Eye (tissue), 1 donor: Measurements from ENCODE around the gene GAB4.

Experiments
- DNase-seq: peaks from one replicate; pipeline ENCODE4 v3.0.0-alpha.2; 2015

The GAB4 gene

GRCh38 chr22:16987822-16988221 is 20.2 kb downstream of the GAB4 start:
- DNase-seq = no peak

GRCh38 chr22:16975155-16975885 is 32.7 kb downstream of the GAB4 start:
- DNase-seq = no peak

- DNase-seq = no peak
Measured at GRCh38 chr22:16974298-16975084, 33.5 kb downstream of the GAB4 start.

DNA sequence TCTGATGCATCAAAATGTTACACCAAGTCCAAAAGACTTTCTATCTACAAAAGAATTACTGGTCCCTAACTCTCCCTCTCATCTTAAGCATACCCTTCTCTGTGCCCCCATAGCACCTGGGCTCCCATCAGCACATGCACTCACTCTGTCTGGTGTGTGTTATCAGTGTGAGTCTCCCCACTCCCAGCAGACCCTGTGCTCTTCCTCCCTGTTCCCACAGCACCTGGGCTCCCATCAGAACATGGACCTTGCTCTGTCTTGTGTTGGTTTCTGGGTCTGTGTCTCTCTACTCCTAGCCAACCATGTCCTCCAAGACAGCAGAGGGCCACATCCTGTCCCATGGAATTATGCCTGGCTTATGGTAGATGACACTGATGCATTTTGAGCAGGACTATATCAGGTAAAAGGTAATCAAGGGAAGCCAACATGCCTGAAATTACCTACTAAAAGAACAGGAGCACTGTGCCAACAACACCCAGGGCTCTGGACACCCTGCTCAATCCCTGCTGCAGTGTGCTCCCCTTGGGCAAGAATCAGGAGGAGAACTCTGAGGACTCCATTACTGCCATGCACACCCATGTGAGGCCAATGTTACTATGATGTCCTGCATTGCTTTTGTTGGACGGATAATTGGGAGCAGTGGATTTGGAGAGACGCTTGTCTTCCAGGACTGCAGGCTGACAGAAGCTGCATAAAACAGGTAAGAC is 34.3 kb downstream of the GAB4 start:
- DNase-seq = no peak

- DNase-seq = no peak
Measured at GRCh38 chr22:16972311-16972710, 35.7 kb downstream of the GAB4 start.

DNA sequence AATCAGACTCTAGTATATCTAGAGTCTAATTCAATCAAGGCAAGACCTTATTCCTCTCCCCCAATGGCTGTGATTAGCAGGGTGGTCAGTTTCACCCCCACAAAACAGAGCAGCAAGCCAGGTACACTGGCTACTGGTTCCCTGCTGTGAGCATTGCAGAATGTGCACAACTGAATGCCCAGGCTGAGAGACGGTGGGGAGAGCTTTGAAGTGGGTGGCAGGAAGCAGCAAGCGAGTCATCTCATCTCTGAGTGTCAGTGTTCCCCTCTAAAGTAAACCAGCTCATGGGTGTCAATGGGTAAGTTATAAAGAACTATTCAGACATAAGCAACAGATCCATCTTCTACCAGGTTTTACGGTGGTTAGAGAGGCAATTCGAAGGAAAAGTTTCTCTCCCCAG is 37.6 kb downstream of the GAB4 start:
- no peak for DNase-seq

DNA sequence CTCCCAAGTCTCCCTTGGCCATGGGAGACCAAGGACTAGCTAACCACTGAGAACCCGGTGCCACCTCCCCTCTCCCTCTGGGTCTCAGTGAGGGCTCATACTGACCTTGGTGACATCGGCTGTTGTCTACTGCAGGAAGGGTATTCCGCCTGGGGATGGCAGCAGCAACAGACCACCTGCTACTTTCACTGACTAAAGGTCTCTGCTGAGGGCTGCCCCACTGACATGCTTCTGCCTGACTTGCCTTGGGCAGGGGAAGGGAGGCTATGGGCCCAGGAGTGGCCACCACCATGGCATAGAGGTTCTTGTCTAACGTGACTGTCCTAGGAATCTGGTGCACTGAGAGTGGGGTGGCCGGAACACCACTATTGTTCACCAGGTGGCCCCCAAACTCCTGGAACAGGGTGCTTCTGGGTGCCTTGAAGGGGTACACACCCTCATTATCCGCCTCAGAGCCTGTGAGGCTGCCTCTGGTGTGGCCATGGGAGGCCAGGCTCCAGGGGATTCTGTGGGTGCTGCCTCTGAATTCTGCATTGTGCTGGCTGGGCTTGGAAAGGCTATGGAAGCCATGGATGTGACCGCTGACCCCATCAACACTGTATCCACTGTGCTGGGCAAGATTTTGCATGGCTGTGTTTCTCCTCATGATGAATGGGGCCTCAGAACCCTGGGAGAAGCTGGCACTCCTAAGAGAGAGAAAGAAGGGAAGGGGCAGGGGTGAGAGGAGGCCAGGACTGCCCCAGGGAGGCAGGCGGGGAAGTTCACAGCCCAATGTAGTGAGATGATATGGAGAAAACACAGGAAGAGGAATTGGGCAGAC is 38.3 kb downstream of the GAB4 start:
- no peak for DNase-seq

DNA sequence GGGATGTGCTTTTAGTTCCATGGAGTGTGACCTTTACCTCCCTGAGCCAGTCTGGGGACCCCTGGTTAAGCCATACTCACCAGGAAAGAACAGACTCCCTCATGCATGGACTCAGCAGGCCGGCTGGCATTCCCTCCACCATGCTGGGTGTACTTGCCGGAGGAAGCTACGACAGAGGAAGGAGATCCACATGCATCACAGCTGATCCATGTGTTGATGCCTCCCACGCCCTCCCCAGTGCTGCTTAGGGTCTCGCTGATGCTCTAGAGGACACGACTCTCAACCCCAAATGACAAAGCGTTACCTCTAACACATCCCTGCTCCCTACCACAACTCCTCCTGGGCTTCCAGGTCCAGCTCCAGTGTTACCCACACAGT is 39.8 kb downstream of the GAB4 start:
- no peak for DNase-seq

DNA sequence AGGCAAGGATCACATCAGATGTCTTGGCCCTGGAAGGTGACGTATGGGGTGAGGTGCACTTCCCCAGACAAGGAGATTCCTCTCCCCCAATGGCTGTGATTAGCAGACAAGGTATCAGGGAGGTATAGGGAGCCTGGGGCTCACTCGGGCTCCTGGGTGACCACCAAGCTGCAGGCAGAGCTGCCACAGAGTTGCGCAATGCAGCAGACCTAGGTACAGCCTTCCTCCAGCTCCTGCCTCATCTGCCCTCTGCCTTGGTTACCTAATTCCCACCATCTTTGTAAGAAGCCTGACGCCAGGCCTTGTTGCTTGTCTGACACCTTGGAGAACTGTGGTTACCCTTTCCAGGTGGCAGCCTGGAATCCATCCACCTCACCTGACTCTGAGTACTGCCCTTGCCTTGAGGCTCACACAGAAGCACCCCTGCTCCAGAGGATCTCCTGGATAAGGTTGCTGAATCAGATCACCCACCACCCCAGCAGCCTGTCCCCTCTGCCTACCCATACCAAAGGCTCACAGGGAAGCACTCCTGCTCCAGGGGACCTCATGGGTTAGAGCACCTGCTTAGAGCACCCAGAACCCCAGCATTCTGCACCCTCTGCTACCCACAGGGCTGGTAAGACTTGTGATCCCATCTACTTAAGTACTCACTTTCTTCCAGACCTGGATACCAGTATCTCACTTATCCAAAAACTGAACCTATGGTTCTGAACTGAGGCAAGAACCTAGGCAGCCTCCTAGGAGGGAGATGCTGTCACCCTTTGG is 40.4 kb downstream of the GAB4 start:
- DNase-seq = no peak

- DNase-seq = no peak
Measured at GRCh38 chr22:16966251-16966650, 41.8 kb downstream of the GAB4 start.

- no peak for DNase-seq
Measured at GRCh38 chr22:16965560-16965959, 42.5 kb downstream of the GAB4 start.

DNA sequence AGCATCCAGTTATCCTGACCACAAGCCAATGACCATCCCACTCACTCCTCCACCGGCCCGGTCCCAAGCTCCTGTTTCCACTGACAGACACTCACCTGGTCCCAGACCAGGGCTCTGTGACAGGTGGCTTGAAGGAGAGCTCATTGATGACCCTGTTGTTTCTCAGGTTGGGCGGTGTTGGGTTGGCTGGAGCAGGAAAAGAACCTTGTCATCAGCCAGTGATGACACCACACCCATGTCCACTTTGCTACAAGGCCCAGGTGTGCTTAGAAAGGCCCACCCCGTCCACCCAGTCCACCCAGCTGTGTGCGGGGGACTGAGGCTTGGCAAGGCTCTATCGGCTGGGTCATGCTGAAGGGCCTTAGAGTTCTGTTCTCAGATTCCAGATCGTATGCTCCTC is 42.9 kb downstream of the GAB4 start:
- DNase-seq = no peak

- no peak for DNase-seq
Measured at GRCh38 chr22:16964366-16964765, 43.7 kb downstream of the GAB4 start.

GRCh38 chr22:16963189-16963945 is 44.7 kb downstream of the GAB4 start:
- DNase-seq = no peak

GRCh38 chr22:16962501-16962900 is 45.5 kb downstream of the GAB4 start:
- no peak for DNase-seq

DNA sequence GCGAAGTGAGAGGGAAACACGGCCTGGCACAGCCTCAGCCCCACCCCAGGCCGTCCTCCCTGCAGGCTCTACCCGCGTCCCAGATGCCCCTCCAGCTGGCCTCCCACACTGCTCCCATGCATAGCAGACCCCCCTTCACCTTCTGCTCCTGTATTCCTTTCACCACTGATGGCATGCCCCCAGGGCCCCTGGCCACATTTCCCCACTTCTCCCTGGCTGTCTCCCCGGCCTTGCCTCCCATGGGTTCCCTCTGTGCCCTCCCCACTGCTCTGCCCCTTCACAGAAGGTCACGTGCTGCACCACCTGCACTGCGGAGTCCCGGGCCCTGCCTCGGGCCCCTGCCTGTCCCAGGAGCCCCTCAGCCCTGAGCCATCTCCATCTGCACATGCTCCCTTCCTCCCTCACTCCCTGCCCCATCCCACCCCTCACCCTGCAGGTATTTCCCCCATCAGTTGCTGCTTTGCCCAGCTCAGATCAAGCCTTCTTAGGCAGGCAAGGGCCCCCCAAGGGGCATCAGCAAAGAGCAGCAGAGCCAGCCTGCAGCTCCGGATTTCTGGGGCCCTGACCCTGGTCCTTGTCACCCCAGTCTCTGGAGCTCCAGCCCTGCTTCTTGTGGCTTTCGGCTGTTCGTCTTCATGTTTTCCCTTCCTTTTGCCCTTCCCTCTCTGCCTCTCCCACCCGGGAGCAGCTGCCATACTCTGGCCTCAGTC is 46.4 kb downstream of the GAB4 start:
- DNase-seq = no peak

- DNase-seq = no peak
Measured at GRCh38 chr22:16960884-16961249, 47.2 kb downstream of the GAB4 start.

DNA sequence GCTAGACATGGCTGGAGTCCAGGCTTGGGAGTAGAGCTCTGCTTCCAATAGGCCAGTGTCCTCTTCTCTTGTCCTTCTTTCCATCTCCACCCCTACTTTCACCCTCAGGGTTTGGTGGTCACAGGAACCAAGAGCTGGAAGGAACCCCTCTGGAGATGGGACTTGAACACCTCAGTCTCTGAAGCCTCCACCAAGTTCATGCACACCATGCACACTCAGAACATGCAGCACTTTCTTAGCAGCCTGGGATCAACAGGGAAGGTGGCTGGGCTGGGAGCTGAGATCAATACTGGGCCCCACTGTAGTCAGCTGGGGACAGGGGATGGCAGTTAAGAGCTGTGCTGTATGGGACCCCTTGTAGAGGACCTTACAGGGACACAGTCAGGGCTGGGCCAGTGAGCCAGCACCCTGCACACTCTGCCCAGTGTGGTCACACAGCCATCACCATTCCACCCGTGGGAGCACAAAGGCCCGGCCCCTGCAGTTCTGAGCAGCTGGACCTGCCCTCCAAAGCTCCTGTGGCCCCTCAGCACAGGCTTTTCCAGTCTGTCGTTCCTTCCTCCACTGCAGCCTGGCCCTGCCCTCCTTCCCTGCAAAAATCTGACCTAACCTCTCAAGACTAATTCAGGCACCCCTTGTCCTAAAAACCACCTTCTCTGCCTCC is 47.7 kb downstream of the GAB4 start:
- DNase-seq = no peak

DNA sequence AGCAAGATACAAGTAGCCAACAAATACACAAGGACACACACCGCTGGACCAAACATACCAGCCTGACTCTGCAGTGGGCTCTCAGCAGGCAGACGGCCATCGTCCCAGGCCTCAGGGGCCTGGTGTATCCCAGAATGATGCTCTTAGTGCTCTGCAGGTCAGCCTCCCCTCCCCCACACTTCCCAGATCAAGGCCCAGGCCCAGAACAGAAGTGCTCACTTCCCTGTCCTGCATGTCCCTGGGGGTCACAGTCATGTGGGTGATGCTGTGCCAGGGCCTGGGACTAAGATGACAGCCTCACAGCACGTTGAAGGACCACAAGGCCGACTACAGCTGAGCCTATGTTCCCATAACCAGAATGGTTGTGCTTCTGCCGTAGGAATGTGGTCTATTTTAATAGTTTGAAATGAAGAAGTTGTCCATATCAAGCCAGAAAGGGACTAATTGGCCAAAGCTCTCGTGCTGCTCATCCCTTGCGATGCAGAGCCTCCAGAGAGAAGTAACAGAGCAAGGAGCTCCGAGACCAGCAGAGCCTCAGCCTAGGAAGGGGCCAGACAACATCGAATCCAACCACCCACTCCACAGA is 48.6 kb downstream of the GAB4 start:
- no peak for DNase-seq

DNA sequence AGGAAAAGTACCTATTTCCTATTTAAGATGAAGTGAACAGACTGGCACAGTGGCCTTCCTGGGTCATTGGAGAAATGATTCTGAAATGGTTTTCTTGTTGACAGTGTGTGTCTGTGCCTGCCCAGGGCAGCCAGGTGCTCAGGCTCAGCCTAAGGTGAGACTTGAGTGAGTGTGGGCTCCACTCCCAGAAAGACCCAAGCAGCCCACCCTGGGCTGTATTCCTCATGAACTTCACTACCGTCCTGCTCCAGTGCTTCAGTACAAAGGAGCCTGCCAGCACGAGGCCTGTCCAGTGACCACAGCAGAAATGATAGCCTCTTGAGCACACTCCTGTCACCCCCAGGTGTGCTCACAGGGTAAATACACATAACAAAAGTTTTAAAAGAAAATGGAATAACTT is 49.5 kb downstream of the GAB4 start:
- DNase-seq = no peak
